Measurements from ENCODE around the gene CDA.

The CDA gene

DNA sequence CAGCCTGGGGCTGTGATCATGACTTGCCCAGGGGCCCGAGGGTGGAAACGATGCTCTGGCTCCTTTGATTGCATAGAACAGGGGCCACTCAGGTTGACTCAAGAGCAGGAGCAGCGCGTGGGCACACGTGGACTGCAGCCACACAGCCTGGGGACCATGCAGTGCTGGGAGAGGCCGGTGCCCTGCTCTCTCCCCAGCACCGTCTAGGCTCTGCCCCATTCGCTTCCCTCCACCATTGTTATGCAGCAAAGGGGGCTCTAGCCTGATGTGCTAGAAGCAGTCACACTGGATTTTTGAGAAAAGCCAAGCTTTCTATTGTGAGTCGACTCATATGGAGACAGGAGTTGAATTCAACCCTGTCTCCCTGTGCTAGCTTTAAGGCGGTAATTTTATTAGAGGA lies 53.1 kb downstream of the CDA start:
- ChIA-PET POLR2A (no interaction called here), CTCF (interaction anchor here (1.0 to 14.5 kb wide), 14 partner anchors 8 to 130 kb away, joined by 3 to 323 read pairs (median 6); partner anchors contain the start of genes DDOST and PINK1)
- no peak for DNase-seq (ENCODE audit: low read depth, low spot score)
- no peak overlapping the region for H3K4me3 ChIP-seq (ENCODE audit: low read depth, low read length)
- TF ChIP-seq, protein P1, sequence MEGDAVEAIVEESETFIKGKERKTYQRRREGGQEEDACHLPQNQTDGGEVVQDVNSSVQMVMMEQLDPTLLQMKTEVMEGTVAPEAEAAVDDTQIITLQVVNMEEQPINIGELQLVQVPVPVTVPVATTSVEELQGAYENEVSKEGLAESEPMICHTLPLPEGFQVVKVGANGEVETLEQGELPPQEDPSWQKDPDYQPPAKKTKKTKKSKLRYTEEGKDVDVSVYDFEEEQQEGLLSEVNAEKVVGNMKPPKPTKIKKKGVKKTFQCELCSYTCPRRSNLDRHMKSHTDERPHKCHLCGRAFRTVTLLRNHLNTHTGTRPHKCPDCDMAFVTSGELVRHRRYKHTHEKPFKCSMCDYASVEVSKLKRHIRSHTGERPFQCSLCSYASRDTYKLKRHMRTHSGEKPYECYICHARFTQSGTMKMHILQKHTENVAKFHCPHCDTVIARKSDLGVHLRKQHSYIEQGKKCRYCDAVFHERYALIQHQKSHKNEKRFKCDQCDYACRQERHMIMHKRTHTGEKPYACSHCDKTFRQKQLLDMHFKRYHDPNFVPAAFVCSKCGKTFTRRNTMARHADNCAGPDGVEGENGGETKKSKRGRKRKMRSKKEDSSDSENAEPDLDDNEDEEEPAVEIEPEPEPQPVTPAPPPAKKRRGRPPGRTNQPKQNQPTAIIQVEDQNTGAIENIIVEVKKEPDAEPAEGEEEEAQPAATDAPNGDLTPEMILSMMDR (IDR thresholded peaks at IDR 0.05; ENCODE audit: insufficient read depth, low read length, missing control alignments), result no peak

DNA sequence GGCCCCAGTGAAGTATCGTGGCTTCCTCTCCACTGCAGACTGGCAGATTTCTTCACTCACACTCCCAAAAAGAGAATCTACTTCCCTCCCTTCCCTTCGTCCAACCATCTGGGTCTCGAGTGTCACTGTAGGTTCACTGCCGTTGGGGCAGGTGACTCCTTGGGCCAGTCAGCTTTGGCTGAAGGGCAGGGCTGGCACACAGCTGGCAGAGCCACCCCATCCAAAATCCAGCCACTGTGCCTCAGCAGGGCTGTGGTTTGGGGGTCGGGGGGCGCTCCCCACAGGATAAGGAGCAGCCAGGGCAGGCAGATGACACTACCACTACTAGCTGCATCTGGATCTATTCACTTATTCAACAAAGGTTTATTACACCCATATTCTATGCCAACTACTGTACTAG lies 54.2 kb downstream of the CDA start:
- no peak for DNase-seq (ENCODE audit: low read depth, low spot score)
- H3K4me3 ChIP-seq (ENCODE audit: low read depth, low read length), result no peak overlapping the region
- CTCF ChIA-PET, result interaction anchor here (1.1 to 14.5 kb wide), 4 partner anchors 10 to 128 kb away, joined by 4 to 323 read pairs (median 60); partner anchors contain the start of gene PINK1
- TF ChIP-seq, protein P1 (IDR thresholded peaks at IDR 0.05; ENCODE audit: insufficient read depth, low read length, missing control alignments), result no peak
- POLR2A ChIA-PET, result no interaction called here

DNA sequence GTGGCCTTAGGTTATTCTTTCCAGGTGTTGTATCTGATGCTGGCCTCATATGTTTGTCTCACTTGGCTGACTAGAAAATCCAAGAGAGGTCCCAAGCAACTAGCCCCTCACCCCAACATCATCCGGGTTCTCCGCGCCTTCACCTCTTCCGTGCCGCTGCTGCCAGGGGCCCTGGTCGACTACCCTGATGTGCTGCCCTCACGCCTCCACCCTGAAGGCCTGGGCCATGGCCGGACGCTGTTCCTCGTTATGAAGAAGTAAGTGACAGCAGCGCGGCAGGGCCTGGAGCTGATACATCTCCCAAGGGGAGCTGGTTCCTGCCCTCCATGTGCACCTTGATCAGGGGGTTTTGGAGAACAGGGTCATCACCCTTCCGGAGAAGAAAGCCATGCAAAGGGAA lies 55.5 kb downstream of the CDA start:
- POLR2A ChIA-PET, result no interaction called here
- DNase-seq (ENCODE audit: low read depth, low spot score), result no peak
- no peak overlapping the region for H3K4me3 ChIP-seq (ENCODE audit: low read depth, low read length)
- TF ChIP-seq, protein P1 (IDR thresholded peaks at IDR 0.05; ENCODE audit: insufficient read depth, low read length, missing control alignments), result no peak
- CTCF ChIA-PET, result interaction anchor here (1.0 to 3.0 kb wide), 2 partner anchors 9 to 11 kb away, joined by 5 to 19 read pairs; partner anchors contain the start of gene PINK1

DNA sequence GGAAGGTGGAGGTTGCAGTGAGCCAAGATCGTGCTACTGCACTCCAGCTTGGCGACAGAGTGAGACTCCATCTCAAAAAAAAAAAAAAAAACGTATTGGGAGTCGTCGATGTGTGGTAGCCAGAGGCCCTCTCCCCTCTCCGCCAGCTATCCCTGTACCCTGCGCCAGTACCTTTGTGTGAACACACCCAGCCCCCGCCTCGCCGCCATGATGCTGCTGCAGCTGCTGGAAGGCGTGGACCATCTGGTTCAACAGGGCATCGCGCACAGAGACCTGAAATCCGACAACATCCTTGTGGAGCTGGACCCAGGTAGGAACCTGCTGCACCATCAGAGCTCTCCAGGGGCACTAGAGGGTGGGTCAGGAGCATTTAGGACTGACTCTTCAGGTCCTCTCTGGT lies 56.5 kb downstream of the CDA start:
- TF ChIP-seq, protein P1 (IDR thresholded peaks at IDR 0.05; ENCODE audit: insufficient read depth, low read length, missing control alignments), result no peak
- ChIA-PET POLR2A (interaction anchor here (1.3 kb wide), 1 partner anchor 16 kb away, joined by 4 read pairs; the partner anchor contains the start of gene DDOST), CTCF (interaction anchor here (0.8 to 3.0 kb wide), 8 partner anchors 9 to 122 kb away, joined by 3 to 19 read pairs (median 4); partner anchors contain the start of gene PINK1)
- no peak for DNase-seq (ENCODE audit: low read depth, low spot score)
- no peak overlapping the region for H3K4me3 ChIP-seq (ENCODE audit: low read depth, low read length)

DNA sequence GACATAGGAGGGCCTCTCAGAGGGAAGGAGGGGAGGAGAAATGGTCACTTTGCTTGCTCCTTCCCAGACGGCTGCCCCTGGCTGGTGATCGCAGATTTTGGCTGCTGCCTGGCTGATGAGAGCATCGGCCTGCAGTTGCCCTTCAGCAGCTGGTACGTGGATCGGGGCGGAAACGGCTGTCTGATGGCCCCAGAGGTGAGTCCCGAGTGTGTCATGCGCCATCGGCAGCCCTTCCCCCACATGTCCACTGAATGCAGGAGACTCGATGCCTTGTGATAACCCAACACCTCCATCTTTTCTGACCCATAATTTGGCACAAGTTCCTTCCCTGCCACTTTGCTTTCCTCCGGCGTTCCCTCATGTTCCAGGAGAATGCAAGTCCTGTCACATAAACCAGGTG lies 59.5 kb downstream of the CDA start:
- no peak for DNase-seq (ENCODE audit: low read depth, low spot score)
- no peak overlapping the region for H3K4me3 ChIP-seq (ENCODE audit: low read depth, low read length)
- CTCF ChIA-PET, result interaction anchor here (0.7 to 4.2 kb wide), 7 partner anchors 9 to 125 kb away, joined by 3 to 33 read pairs (median 4); partner anchors contain the start of gene DDOST
- TF ChIP-seq, protein P1 (IDR thresholded peaks at IDR 0.05; ENCODE audit: insufficient read depth, low read length, missing control alignments), result no peak
- POLR2A ChIA-PET, result no interaction called here

DNA sequence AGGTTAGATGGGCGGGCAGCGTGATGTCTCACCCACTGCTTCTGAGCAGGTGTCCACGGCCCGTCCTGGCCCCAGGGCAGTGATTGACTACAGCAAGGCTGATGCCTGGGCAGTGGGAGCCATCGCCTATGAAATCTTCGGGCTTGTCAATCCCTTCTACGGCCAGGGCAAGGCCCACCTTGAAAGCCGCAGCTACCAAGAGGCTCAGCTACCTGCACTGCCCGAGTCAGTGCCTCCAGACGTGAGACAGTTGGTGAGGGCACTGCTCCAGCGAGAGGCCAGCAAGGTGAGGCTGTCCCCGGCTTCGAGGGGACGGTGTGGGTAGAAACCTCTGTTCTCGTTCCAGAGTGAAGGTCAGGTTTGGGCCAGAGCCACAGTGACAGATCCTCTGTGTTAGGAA lies 60.0 kb downstream of the CDA start:
- POLR2A ChIA-PET, result no interaction called here
- CTCF ChIA-PET, result interaction anchor here (0.9 to 4.2 kb wide), 5 partner anchors 9 to 127 kb away, joined by 3 to 33 read pairs (median 4); partner anchors contain the start of gene DDOST
- H3K4me3 ChIP-seq (ENCODE audit: low read depth, low read length), result no peak overlapping the region
- TF ChIP-seq, protein P1 (IDR thresholded peaks at IDR 0.05; ENCODE audit: insufficient read depth, low read length, missing control alignments), result no peak
- DNase-seq (ENCODE audit: low read depth, low spot score), result no peak
